Middle frontal gyrus (tissue), 1 donor: ENCODE data around the gene WWOX.

ENCODE experiments used
- DNase-seq: peaks from one replicate; pipeline ENCODE4 v3.0.0-alpha.2; 2015; ENCODE audit warnings: low spot score; ENCODE audit errors: extremely low spot score

WWOX gene

DNA sequence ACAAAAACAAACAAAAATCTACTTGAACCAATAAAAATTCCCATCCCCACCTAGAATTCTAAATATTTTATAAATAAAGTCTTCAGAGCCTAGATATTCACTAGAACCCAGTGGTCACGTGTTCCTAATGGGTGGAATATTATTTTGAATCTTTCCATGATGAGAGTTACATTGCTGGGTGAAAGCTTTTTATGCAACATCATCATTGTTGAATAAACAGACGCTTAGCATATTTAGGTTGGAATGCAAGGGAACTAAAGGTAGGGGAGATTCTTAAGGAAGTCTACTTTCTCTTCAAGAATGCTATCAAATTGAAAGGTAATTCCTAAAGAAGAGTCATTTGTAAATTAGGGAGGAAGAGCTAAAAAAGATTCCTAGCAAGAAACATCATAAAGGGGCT is 723.1 kb downstream of the WWOX start:
- no peak for DNase-seq

DNA sequence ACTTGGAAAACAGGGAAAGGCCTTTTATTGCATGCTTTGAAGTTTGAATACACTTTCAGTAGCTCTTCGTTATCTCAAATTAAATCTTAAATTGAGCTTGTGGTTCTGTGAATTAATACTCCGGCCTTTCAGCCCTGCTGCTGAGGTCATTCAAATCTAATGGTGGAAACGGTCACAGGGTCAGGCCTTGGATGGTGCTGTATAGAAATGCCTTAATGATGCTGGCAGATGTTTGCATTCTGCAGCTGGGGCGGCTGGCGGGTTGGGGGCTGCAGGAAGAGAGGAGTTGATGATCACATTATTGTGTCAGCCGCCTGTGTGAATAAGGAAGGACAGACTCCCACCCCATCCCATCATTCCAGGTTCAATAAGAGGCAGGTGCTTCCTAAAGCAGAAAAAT is 723.6 kb downstream of the WWOX start:
- DNase-seq = no peak

GRCh38 chr16:78829280-78829679 is 729.8 kb downstream of the WWOX start:
- DNase-seq = no peak

GRCh38 chr16:78830599-78830998 is 731.1 kb downstream of the WWOX start:
- DNase-seq = no peak

DNA sequence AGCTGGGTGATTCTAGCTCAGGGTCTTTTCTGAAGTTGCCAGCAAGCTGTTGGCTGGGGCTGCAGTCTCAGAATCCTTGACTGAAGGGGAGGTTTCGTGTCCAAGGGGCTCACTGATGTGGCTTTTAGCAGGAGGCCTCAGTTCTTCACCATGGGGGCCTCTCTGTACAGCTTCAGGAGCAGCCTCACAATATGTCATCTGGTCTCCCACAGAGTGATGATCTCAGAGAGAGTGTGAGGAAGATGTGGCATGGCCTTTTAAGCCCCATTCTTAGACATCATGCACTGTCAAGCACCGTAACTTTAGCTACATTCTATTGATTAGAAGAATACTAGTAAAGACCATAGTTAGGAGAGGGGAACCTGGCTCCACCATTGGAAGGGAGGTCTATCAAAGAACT is 732.6 kb downstream of the WWOX start:
- DNase-seq = no peak

- no peak for DNase-seq
These were observed 737.5 kb downstream of the WWOX start for GRCh38 chr16:78836802-78837491.

- DNase-seq = no peak
These were observed 738.3 kb downstream of the WWOX start for GRCh38 chr16:78837706-78838105.

GRCh38 chr16:78838276-78838675 is 738.8 kb downstream of the WWOX start:
- DNase-seq = no peak

GRCh38 chr16:78842950-78843349 is 743.5 kb downstream of the WWOX start:
- no peak for DNase-seq

DNA sequence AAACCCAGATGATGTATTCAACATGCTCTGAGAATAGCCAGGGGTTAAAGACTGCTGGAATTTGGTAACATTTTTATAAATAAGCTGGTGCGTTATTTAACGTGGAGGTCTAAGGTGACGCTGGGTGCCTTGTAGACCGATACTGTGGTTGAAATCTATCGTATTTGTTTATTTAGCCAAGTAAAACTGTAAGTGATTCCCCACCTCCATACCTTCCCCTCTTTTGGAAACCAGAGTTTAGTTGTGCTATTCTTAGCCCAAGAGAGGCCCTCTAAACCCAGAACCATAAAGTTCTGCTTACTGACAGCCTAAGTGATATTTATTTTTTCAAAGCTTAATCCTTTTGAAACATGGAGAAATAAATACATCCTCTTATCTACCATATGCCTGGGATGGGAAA is 744.5 kb downstream of the WWOX start:
- DNase-seq = no peak

GRCh38 chr16:78844682-78845081 is 745.2 kb downstream of the WWOX start:
- no peak for DNase-seq

DNA sequence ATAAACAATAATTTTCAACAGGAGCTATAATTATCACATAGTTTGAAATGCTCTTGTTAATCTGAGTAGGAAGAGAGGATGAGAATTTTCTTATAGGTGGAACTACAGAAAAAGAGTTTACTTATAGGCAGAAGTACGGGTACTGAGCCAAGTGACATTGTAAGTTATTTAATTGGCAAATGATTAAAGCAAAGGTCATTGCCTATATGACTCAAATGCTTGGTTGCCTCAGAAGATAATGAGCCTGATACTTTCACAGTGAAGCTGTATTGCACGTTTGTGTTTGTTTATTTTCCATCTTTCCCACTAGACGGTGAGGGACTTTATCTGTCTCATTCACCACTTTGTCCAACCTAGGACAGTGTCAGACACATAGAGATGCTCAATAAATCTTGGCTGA is 751.8 kb downstream of the WWOX start:
- no peak for DNase-seq

DNA sequence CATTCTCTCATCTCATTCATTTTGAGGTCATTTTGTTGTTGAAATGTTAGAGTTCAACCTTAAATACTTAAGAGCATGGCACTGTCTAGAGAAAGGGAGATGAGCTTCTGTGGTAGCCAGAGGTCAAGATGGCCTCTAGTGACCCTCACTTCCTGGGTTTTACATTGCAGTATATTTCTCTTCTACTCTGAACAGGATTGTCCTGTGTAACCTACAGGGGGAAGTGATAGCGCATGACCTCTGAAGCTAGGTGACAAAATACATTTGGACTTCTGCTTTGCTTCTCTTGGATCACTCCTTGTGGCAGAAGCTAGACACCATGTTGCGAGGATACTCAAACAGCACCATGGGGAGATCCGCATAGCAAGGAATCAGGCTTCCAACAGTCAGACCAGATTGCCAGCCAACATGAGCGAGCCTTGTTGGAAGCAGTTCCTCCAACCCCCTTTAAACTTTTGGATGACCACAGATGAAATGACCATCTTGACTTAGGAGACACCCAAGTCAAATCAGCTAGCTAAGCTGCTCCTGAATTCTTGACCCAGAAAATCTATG is 752.7 kb downstream of the WWOX start:
- DNase-seq = no peak

GRCh38 chr16:78862022-78862421 is 762.6 kb downstream of the WWOX start:
- no peak for DNase-seq

DNA sequence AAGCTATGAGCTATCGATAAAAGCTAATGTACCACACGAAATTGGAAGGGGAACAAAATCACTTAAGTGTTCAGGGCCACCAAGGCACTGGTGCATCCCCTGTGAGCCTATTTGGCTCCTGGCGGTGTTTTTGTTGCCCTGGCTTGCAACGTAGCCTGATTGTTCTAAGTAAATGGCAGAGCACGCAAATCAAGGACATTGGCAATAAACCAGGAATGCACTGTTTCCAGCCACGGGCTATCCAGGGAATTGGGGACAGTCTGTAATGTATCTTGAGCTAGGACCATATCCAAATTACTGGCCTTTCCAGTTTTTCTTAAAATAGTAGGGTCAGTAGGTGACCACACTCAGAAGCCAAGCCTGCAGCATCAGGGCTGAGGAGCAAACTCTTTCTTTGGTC is 767.1 kb downstream of the WWOX start:
- DNase-seq = no peak

- no peak for DNase-seq
These were observed 770.0 kb downstream of the WWOX start for GRCh38 chr16:78869492-78869891.

GRCh38 chr16:78871241-78871640 is 771.8 kb downstream of the WWOX start:
- DNase-seq = no peak

DNA sequence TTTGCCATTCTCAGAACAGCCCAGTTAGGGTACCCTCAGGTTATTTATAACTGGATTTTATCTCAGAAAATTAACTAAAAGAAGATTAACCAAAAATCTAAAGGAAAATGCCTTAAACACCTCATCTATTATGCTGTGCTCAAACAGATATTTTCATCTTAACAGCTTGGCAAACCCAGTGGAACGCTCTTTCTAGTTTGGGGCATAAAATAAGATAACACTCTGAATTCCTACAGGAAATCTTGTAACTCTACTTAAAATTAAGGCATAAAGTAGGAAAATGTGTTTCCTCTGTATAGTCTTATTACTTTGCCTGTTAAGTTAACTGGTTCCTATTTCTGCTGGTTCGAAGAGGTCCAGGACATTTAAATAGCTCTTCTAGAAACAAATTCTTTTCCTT is 777.2 kb downstream of the WWOX start:
- DNase-seq = no peak

GRCh38 chr16:78877114-78877655 is 777.7 kb downstream of the WWOX start:
- DNase-seq = no peak

DNA sequence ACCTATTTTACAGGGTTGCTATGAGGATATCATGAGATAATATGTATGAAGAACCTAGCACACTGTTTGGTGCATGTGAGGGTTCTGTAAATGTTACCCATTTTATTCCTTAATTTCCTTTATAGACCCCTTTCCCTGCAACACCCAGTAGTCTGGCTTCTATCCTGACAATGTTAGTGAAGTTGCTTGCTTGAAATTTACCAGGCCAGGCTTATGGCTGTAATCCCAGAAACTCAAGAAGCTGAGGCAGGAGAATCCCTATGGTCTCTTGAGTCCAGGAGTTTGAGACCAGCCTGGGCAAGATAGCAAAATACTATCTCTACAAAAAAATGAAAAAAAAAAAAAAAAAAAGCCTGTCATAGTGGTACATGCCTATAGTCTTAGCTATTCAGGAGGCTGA is 779.1 kb downstream of the WWOX start:
- DNase-seq = no peak

GRCh38 chr16:78879011-78879410 is 779.6 kb downstream of the WWOX start:
- no peak for DNase-seq

GRCh38 chr16:78882150-78882549 is 782.7 kb downstream of the WWOX start:
- DNase-seq = no peak

DNA sequence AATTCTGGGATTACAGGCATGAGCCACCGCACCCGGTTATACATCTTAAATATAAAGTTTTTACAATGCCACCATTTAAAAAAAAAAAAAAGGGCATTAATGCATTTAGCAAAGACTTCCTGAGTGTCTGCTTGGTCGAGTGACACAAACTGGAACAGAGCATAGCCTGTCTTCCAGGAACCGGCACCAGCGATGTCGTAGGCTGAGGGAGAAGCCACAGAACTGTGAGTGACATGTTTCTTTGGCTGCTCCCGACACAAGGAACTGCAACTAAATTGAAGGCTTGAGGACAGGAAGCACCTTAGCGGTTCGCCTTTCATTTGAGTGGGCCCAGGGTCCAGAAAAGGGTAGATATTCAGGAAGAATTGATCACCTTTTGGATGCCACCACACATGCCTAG is 783.3 kb downstream of the WWOX start:
- no peak for DNase-seq
